Suprapubic skin (tissue), 4 donors: Measurements from ENCODE around the gene BLOC1S5.

ENCODE experiments used
- CTCF ChIP-seq, 2 donors: fragments of 200-600 bp in 1 of 2; fragments of 450-650 bp in 1 of 2; sonication (generic) in 1 of 2; IDR thresholded peaks; one replicate each; pipeline ENCODE4 v1.5.1; 2016 to 2019; ENCODE audit warnings: antibody characterized with exemption in 2 of 2, mild to moderate bottlenecking in 1 of 2, moderate library complexity in 1 of 2
- EP300 ChIP-seq: sonication (generic); formaldehyde crosslinking; IDR thresholded peaks from one replicate; pipeline ENCODE4 v1.6.1; 2017; ENCODE audit warnings: antibody characterized with exemption
- POLR2A ChIP-seq, 2 donors: fragments of 450-650 bp; IDR thresholded peaks; one replicate each; pipeline ENCODE4 v1.6.1; 2017; ENCODE audit warnings: antibody characterized with exemption in 2 of 2, mild to moderate bottlenecking in 2 of 2, moderate library complexity in 2 of 2
- POLR2AphosphoS5 ChIP-seq, 3 donors: sonication (generic); formaldehyde crosslinking; IDR thresholded peaks; one replicate each; pipeline ENCODE4 v1.6.1; 2017; ENCODE audit warnings: antibody characterized with exemption in 3 of 3

- TF ChIP-seq CTCF (IDR thresholded peaks at IDR 0.05), result no peak
- TF ChIP-seq POLR2A (IDR thresholded peaks at IDR 0.05), result no peak
- no peak for TF ChIP-seq POLR2AphosphoS5 (IDR thresholded peaks at IDR 0.05)
- TF ChIP-seq EP300, result no peak
Measured at GRCh38 chr6:8054276-8054675, 9.9 kb downstream of the BLOC1S5 start.
